ENCODE results near the gene JPH2. TPM values are rescaled to one million over a fixed set of nuclear protein-coding genes. Genes with fewer than 3 reads are reported as not detected.

JPH2 gene
- total and polyA plus RNA-seq, 10 of the 15 experiments (the other 5 are each of a cell fraction or from before 2014, with no cell fraction given), result 0.16 TPM; not detected in 9

GRCh38 chr20:44068316-44069201 lies 118.4 kb downstream of the JPH2 start:
- FAIRE-seq, result no peak
- POLR2A ChIA-PET, result interaction anchor here (0.6 kb wide), 1 partner anchor 341 kb away, joined by 4 read pairs; no protein-coding TSS in a partner anchor
- in situ Hi-C loops (cut with MboI), result no loop called here
- no peak for DNase-seq (ENCODE audit: low read depth, low spot score)
- TSS peak; percentile 96 for BruUV-seq (replicated peaks)
- Histone ChIP-seq H3K27me3 (replicated peaks in 1 of 2; ENCODE audit: control insufficient read depth in 2 of 2, insufficient read depth in 2 of 2, low read length in 1 of 2) (no peaks in the 10 kb centered on the region), H3K4me2 (ENCODE audit: control insufficient read depth, insufficient read depth) (peak overlapping the region; percentile 66), H4K20me1 (ENCODE audit: control insufficient read depth, insufficient read depth) (no peaks in the 10 kb centered on the region), H3K4me1 (ENCODE audit: control insufficient read depth, insufficient read depth, low read length) (peaks cover 18% of the 10 kb centered on the region), H3K27ac (ENCODE audit: control insufficient read depth, insufficient read depth) (peak overlapping the region; percentile 32; the same call in 1 of the 2 replicates), H3K9me3 (replicated peaks; ENCODE audit: control insufficient read depth, insufficient read depth, low read length) (no peaks in the 10 kb centered on the region), H3K79me2 (ENCODE audit: control insufficient read depth, insufficient read depth, low read length) (no peaks in the 10 kb centered on the region), H3K4me3 (peak overlapping the region; percentile 54), H3K36me3 (ENCODE audit: control insufficient read depth in 2 of 2, insufficient read depth in 2 of 2, low read length in 1 of 2) (no peaks in the 10 kb centered on the region; a peak in 1 of 4 replicates), H2AFZ (ENCODE audit: control insufficient read depth, low read depth, low read length) (no peak overlapping the region), H3K9ac (ENCODE audit: control insufficient read depth, insufficient read depth, low read length) (peak overlapping the region; percentile 35; the same call in 1 of the 2 replicates)
- 65% methylated on average over 28 of the region's 30 CpGs for WGBS (ENCODE audit: insufficient coverage, insufficient replicate concordance, low lambda C conversion rate, missing lambda C conversion rate)
- RAD21 ChIA-PET (ENCODE audit: unreplicated experiment), result interaction anchor here (0.6 to 2.2 kb wide), 11 partner anchors 9 to 341 kb away, joined by 3 to 18 read pairs (median 5); no protein-coding TSS in a partner anchor
- CTCF ChIA-PET, result interaction anchor here (1.0 to 16.0 kb wide), 5 partner anchors 8 to 319 kb away, joined by 3 to 223 read pairs (median 4); no protein-coding TSS in a partner anchor
- TF ChIP-seq ZZZ3 (IDR thresholded peaks at IDR 0.05; ENCODE audit: control insufficient read depth, insufficient read length, low read depth) (no peak), TCF3 (IDR thresholded peaks at IDR 0.05; ENCODE audit: borderline replicate concordance, insufficient read depth, low read depth, low read length) (no peak), STAT1 (conservative IDR thresholded peaks at IDR 0.05) (no peak), ZNF217 (IDR thresholded peaks at IDR 0.05) (no peak), ZBED1 (IDR thresholded peaks at IDR 0.05; ENCODE audit: borderline replicate concordance) (no peak), ZNF622 (IDR thresholded peaks at IDR 0.05) (no peak), STAT3 (IDR thresholded peaks at IDR 0.05; ENCODE audit: low read depth, low read length) (no peak), CUX1 (IDR thresholded peaks at IDR 0.05; ENCODE audit: insufficient replicate concordance, low read depth, low read length) (no peak), EZH2 (IDR thresholded peaks at IDR 0.05; ENCODE audit: borderline replicate concordance, control insufficient read depth, low read depth, low read length) (no peak), MYB (IDR thresholded peaks at IDR 0.05; ENCODE audit: borderline replicate concordance, low read depth, low read length) (no peak), SREBF2 (IDR thresholded peaks at IDR 0.05; ENCODE audit: low read length) (no peak), SPI1 (IDR thresholded peaks at IDR 0.05; ENCODE audit: borderline replicate concordance, insufficient read depth, low read depth, low read length) (no peak)
- TF ChIP-seq, protein P1, sequence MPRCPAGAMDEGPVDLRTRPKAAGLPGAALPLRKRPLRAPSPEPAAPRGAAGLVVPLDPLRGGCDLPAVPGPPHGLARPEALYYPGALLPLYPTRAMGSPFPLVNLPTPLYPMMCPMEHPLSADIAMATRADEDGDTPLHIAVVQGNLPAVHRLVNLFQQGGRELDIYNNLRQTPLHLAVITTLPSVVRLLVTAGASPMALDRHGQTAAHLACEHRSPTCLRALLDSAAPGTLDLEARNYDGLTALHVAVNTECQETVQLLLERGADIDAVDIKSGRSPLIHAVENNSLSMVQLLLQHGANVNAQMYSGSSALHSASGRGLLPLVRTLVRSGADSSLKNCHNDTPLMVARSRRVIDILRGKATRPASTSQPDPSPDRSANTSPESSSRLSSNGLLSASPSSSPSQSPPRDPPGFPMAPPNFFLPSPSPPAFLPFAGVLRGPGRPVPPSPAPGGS (IDR thresholded peaks at IDR 0.05; ENCODE audit: borderline replicate concordance, insufficient read depth, low read depth, low read length, poor library complexity, severe bottlenecking), result no peak
- TF ChIP-seq, protein P2, sequence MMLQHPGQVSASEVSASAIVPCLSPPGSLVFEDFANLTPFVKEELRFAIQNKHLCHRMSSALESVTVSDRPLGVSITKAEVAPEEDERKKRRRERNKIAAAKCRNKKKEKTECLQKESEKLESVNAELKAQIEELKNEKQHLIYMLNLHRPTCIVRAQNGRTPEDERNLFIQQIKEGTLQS (IDR thresholded peaks at IDR 0.05; ENCODE audit: borderline replicate concordance, extremely low read depth, low read depth, low read length), result no peak
- SMC1A ChIA-PET (ENCODE audit: uncharacterized antibody, unreplicated experiment), result interaction anchor here (0.9 to 9.8 kb wide), 9 partner anchors 12 to 318 kb away, joined by 3 to 67 read pairs (median 5); no protein-coding TSS in a partner anchor
- intact Hi-C loops (cut with micrococcal nuclease; ENCODE audit: unreplicated experiment), result loop anchor here (1.0 kb wide), 2 partner anchors 39 to 317 kb away; no protein-coding TSS in a partner anchor
- peak; percentile 11 for ATAC-seq

All from GM12878 (cell line).